H1 (cell line): ENCODE results near the gene GAK. TPM values are rescaled to one million over a fixed set of nuclear protein-coding genes. Genes with fewer than 3 reads are reported as not detected.
"Not testable (repeated sequence)": the region's sequence is repeated elsewhere in the genome, so short reads cannot be mapped to it uniquely, and the experiment has no call there.

Experiments
- CTCF ChIA-PET: fragments of 300-600 bp; sonication (Branson Sonifier 250); formaldehyde crosslinking; loops from one replicate; lab custom pipeline; 2021; ENCODE audit not compliant: partially characterized antibody; lab: Charles Lee
- POLR2A ChIA-PET: fragments of 300-600 bp; sonication (Branson Sonifier 250); formaldehyde crosslinking; loops from one replicate; lab custom pipeline; 2021; ENCODE audit warnings: inconsistent platforms; ENCODE audit not compliant: partially characterized antibody; lab: Charles Lee
- DNase-seq, 2 experiments: peaks; one replicate each; pipeline versions ENCODE4 v3.0.0 to v3.0.0-alpha.2; 2010 to 2022; ENCODE audit warnings: low spot score in 2 of 2, low read depth in 1 of 2, mixed read lengths in 1 of 2
- FAIRE-seq: peaks from 2 replicates; lab custom pipeline; 2011; peaks lifted over from hg19 to GRCh38; lab: Jason Lieb, UNC
- H2AFZ ChIP-seq: 2 replicates; pipeline ENCODE4 v1.8.1; 2012; ENCODE audit warnings: low read length, inconsistent platforms
- H2AK5ac ChIP-seq: 2 replicates; pipeline ENCODE4 v1.6.1; 2013; ENCODE audit warnings: low read depth, low read length
- H2BK120ac ChIP-seq: replicated peaks from 2 replicates; pipeline ENCODE3; 2013; ENCODE audit warnings: low read depth, low read length, inconsistent platforms
- H2BK12ac ChIP-seq: 2 replicates; pipeline ENCODE4 v1.6.1; 2013; ENCODE audit warnings: low read depth, low read length
- H2BK15ac ChIP-seq: 2 replicates; pipeline ENCODE4 v1.6.1; 2013; ENCODE audit warnings: low read length
- H2BK20ac ChIP-seq: 2 replicates; pipeline ENCODE4 v1.6.1; 2013; ENCODE audit warnings: low read length
- H2BK5ac ChIP-seq: 2 replicates; pipeline ENCODE4 v1.6.1; 2013; ENCODE audit warnings: low read depth, low read length
- H3K14ac ChIP-seq: 2 replicates; pipeline ENCODE4 v1.6.1; 2013; ENCODE audit warnings: inconsistent platforms; ENCODE audit not compliant: insufficient read length
- H3K18ac ChIP-seq: 2 replicates; pipeline ENCODE4 v1.6.1; 2013; ENCODE audit warnings: low read length; ENCODE audit errors: extremely low read depth
- H3K23ac ChIP-seq: 2 replicates; pipeline ENCODE4 v1.6.1; 2013; ENCODE audit warnings: inconsistent platforms; ENCODE audit not compliant: insufficient read length
- H3K23me2 ChIP-seq: 2 replicates; pipeline ENCODE4 v1.6.1; 2013; ENCODE audit warnings: low read depth, low read length
- H3K27ac ChIP-seq: 2 replicates; pipeline ENCODE4 v1.6.1; 2011; ENCODE audit warnings: low read depth, low read length, inconsistent platforms
- H3K27me3 ChIP-seq, 4 experiments: replicated peaks in 1 of 4; 1 replicate in 1 of 4; 2 replicates in 3 of 4; pipeline versions ENCODE4 v1.6.1 to v1.8.1; 2011 to 2013; ENCODE audit warnings: low read length in 3 of 4, mild to moderate bottlenecking in 3 of 4, inconsistent platforms in 2 of 4, mixed read lengths in 2 of 4, moderate library complexity in 1 of 4; ENCODE audit not compliant: control insufficient read depth in 3 of 4, insufficient read depth in 3 of 4; ENCODE audit errors: extremely low read depth in 1 of 4
- H3K36me3 ChIP-seq, 4 experiments: 2 replicates each; pipeline versions ENCODE4 v1.6.1 to v1.8.1; 2011 to 2013; ENCODE audit warnings: mild to moderate bottlenecking in 4 of 4, low read length in 3 of 4, moderate library complexity in 2 of 4, control low read depth in 1 of 4, inconsistent platforms in 1 of 4; ENCODE audit not compliant: insufficient read depth in 4 of 4, control insufficient read depth in 2 of 4
- H3K4ac ChIP-seq: replicated peaks from 2 replicates; pipeline ENCODE3; 2013; ENCODE audit warnings: low read length, low read depth, mixed read lengths, inconsistent platforms; ENCODE audit not compliant: insufficient read length
- H3K4me1 ChIP-seq, 4 experiments: replicated peaks in 1 of 4; 1 replicate in 1 of 4; 2 replicates in 3 of 4; pipeline versions ENCODE4 v1.6.1 to v1.8.1; 2011 to 2013; ENCODE audit warnings: low read length in 3 of 4, inconsistent platforms in 2 of 4, mixed read lengths in 1 of 4; ENCODE audit not compliant: insufficient read depth in 4 of 4, control insufficient read depth in 3 of 4
- H3K4me2 ChIP-seq, 2 experiments: 2 replicates each; pipeline versions ENCODE4 v1.6.1 to v1.8.1; 2011 to 2013; ENCODE audit warnings: low read depth in 2 of 2, low read length in 2 of 2, control low read depth in 1 of 2, inconsistent platforms in 1 of 2, mild to moderate bottlenecking in 1 of 2; ENCODE audit not compliant: insufficient read depth in 1 of 2
- H3K4me3 ChIP-seq, 4 experiments: fragments of 200-600, 300-600 bp in 1 of 4; sonication (generic), shearing (Covaris generic), sonication (Bioruptor Twin) in 1 of 4; 2 replicates each; pipeline versions ENCODE4 v1.5.1 to v1.8.1; 2011 to 2016; ENCODE audit warnings: low read length in 4 of 4, low read depth in 3 of 4, control low read depth in 2 of 4, inconsistent platforms in 2 of 4, mild to moderate bottlenecking in 2 of 4, mixed read lengths in 1 of 4, moderate library complexity in 1 of 4; ENCODE audit not compliant: insufficient read depth in 2 of 4; ENCODE audit errors: extremely low read depth in 1 of 4
- H3K56ac ChIP-seq: replicated peaks from 2 replicates; pipeline ENCODE3; 2013; ENCODE audit warnings: low read depth, mild to moderate bottlenecking, mixed read lengths, low read length, inconsistent platforms; ENCODE audit not compliant: insufficient read length
- H3K79me1 ChIP-seq: 2 replicates; pipeline ENCODE4 v1.6.1; 2013; ENCODE audit warnings: low read depth, low read length, control low read depth
- H3K79me2 ChIP-seq, 2 experiments: 2 replicates each; pipeline versions ENCODE4 v1.6.1 to v1.8.1; 2012 to 2013; ENCODE audit warnings: low read length in 2 of 2, mild to moderate bottlenecking in 2 of 2, inconsistent platforms in 1 of 2; ENCODE audit not compliant: insufficient read depth in 2 of 2, control insufficient read depth in 1 of 2
- H3K9ac ChIP-seq, 4 experiments: replicated peaks in 1 of 4; 1 replicate in 1 of 4; 2 replicates in 3 of 4; pipeline versions ENCODE4 v1.6.1 to v1.8.1; 2011 to 2013; ENCODE audit warnings: low read depth in 3 of 4, low read length in 3 of 4, control low read depth in 2 of 4, mild to moderate bottlenecking in 2 of 4, moderate library complexity in 2 of 4, inconsistent platforms in 1 of 4; ENCODE audit errors: extremely low read depth in 1 of 4
- H3K9me3 ChIP-seq, 2 experiments: 2 replicates each; pipeline versions ENCODE4 v1.6.1 to v1.8.1; 2012 to 2013; ENCODE audit warnings: mild to moderate bottlenecking in 2 of 2, moderate library complexity in 2 of 2, control low read depth in 1 of 2, inconsistent platforms in 1 of 2, low read depth in 1 of 2, low read length in 1 of 2, mixed read lengths in 1 of 2; ENCODE audit not compliant: insufficient read depth in 2 of 2
- H4K20me1 ChIP-seq, 2 experiments: replicated peaks in 1 of 2; 2 replicates each; pipeline versions ENCODE3 to v1.8.1; 2011 to 2013; ENCODE audit warnings: inconsistent platforms in 2 of 2, low read length in 2 of 2, mild to moderate bottlenecking in 1 of 2; ENCODE audit not compliant: insufficient read depth in 2 of 2, control insufficient read depth in 1 of 2
- H4K5ac ChIP-seq: 2 replicates; pipeline ENCODE4 v1.6.1; 2013; ENCODE audit warnings: low read length, low read depth, mixed read lengths, inconsistent platforms; ENCODE audit not compliant: insufficient read length
- H4K8ac ChIP-seq: 2 replicates; pipeline ENCODE4 v1.8.0; 2013; ENCODE audit warnings: mild to moderate bottlenecking, moderate library complexity, low read length, inconsistent platforms; ENCODE audit not compliant: insufficient read depth; ENCODE audit errors: extremely low read depth
- H4K91ac ChIP-seq: replicated peaks from 2 replicates; pipeline ENCODE3; 2013; ENCODE audit warnings: low read length, mixed read lengths, inconsistent platforms; ENCODE audit not compliant: insufficient read length
- WGBS, 2 experiments: shearing (Covaris generic) in 1 of 2; methylation state at CpG; one replicate each; pipeline versions ENCODE4 v1.1.6 to v1.1.7; 2013 to 2015; ENCODE audit warnings: low lambda C conversion rate in 2 of 2, mixed read lengths in 2 of 2, inconsistent platforms in 1 of 2, low coverage in 1 of 2, missing lambda C conversion rate in 1 of 2; ENCODE audit not compliant: insufficient replicate concordance in 2 of 2, insufficient coverage in 1 of 2, insufficient read length in 1 of 2; ENCODE audit errors: extremely low coverage in 1 of 2, missing lambda C conversion rate in 1 of 2; 5-methylcytosine and 5-hydroxymethylcytosine counted together
- polyA plus RNA-seq, 7 experiments: library from polyadenylated mRNA; depleted of rRNA in 3 of 7; stranded (reverse) in 5 of 7; unstranded in 2 of 7; fragments of >200 nt in 5 of 7; fragments of 200-250 nt in 2 of 7; gene quantifications; 1 replicate in 5 of 7; 2 replicates in 1 of 7; 4 replicates in 1 of 7; pipeline versions ENCODE4 v1.2.1 to v1.2.3, GENCODE V29; 2011 to 2013; ENCODE audit warnings: missing spikeins in 2 of 7, mixed read lengths in 2 of 7
- total RNA-seq: library from RNA; stranded (reverse); fragmentation: NEBNext Ultra II Directional; extraction: Animal tissue kit (Norgen Biotek cat#: 25700); gene quantifications from 2 replicates; pipeline ENCODE4 v1.2.1, GENCODE V29; 2021

The GAK gene
- total and polyA plus RNA-seq, 2 of the 8 experiments (the other 6 are each of a cell fraction or from before 2014, with no cell fraction given), result 31.5 to 70.8 TPM

GRCh38 chr4:806979-807378 is 125.1 kb downstream of the GAK start:
- peaks cover 8 to 36% (median 24%) of the 10 kb centered on the region in 4 experiments for H3K27me3 ChIP-seq
- H3K56ac ChIP-seq, POLR2A ChIA-PET, H2BK15ac ChIP-seq, H3K9ac ChIP-seq, H3K23me2 ChIP-seq, H3K4ac ChIP-seq, H2BK12ac ChIP-seq, H3K36me3 ChIP-seq, H2BK120ac ChIP-seq, H3K18ac ChIP-seq, DNase-seq, H2AK5ac ChIP-seq, H3K4me3 ChIP-seq, H2BK20ac ChIP-seq, H2AFZ ChIP-seq, H4K8ac ChIP-seq, H3K14ac ChIP-seq, H4K20me1 ChIP-seq, H3K4me2 ChIP-seq, H3K4me1 ChIP-seq, H3K79me1 ChIP-seq, H4K5ac ChIP-seq, H4K91ac ChIP-seq, FAIRE-seq, H2BK5ac ChIP-seq, H3K79me2 ChIP-seq, H3K27ac ChIP-seq, H3K9me3 ChIP-seq, H3K23ac ChIP-seq: not testable (repeated sequence)
- WGBS, 2 experiments, result 79% methylated on average over 4 of the region's 4 CpGs; no CpG with 5 or more reads in 1 of the 2 experiments
- CTCF ChIA-PET, result interaction anchor here (0.6 kb wide), 1 partner anchor 326 kb away, joined by 5 read pairs; no protein-coding TSS in a partner anchor
